ENCODE measurements around the gene TMEM39B. TPM values are rescaled to one million over a fixed set of nuclear protein-coding genes. Genes with fewer than 3 reads are reported as not detected.

TMEM39B gene
- total and polyA plus RNA-seq, 2 of the 4 experiments (the other 2 are of a cell fraction): 6.5 to 28.7 TPM

DNA sequence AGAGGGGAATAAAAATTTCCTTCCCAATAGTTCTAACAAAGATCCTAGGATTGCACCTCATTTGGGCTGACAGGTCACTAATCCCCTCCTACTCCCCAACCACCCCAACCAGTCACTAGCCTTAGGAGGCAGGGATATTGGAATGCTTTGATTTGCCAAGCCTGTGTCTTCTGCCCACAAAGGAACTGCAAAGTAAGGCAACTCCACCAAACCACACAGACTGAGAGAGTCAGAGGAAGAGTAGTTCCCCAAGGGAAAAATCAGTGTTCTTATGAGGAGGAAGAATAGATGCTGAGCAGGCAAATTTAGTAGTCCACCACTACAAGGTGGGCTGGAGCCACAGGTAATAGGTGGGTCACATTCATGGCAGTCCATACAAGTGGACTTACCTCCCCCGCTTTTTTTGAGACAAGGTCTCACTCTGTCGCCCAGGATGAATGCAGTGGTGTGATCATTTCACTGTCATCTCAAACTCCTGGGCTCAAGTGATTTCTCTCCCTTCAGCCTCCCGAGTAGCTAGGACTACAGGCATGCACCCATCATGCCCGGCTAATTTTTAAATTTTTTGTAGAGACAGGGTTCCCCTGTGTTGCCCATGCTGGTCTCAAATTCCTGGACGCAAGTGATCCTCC lies 3.7 kb upstream of the TMEM39B start:
- H2AFZ ChIP-seq (replicated peaks; ENCODE audit: low read length, poor library complexity): no peak overlapping the region
- no peaks in the 10 kb centered on the region for H3K9me3 ChIP-seq (ENCODE audit: control insufficient read depth, insufficient read depth, low read length)
- peak overlapping the region; percentile 33; the same call in 1 of the 2 replicates for H3K4ac ChIP-seq (ENCODE audit: low read depth, low read length)
- peaks cover 7 to 34% of the 10 kb centered on the region in 2 experiments; a peak in 3 of 4 replicates for H3K79me1 ChIP-seq (ENCODE audit: low read depth in 1 of 2, low read length in 2 of 2)
- peak overlapping the region; percentile 4; the same call in 1 of the 2 replicates for H4K91ac ChIP-seq (ENCODE audit: insufficient read depth, low read depth, low read length)
- H3K36me3 ChIP-seq (ENCODE audit: control insufficient read depth, insufficient read depth, low read length): peaks cover under 1% of the 10 kb centered on the region
- no peak overlapping the region for H3K4me2 ChIP-seq (ENCODE audit: low read depth, low read length)
- H3K14ac ChIP-seq (replicated peaks; ENCODE audit: low read depth, low read length): peak overlapping the region; percentile 67; the same call in 1 of the 2 replicates
- H2BK15ac ChIP-seq (ENCODE audit: low read depth, low read length): peak overlapping the region; percentile 3; the same call in 1 of the 3 replicates
- dilution Hi-C loops (cut with HindIII; ENCODE audit: low sequenced_read_pairs, unreplicated experiment) (no loop called here), intact Hi-C loops (cut with micrococcal nuclease) (loop anchor here (10.0 kb wide), 1 partner anchor 274 kb away; no protein-coding TSS in a partner anchor), in situ Hi-C loops (cut with MboI; ENCODE audit: low sequenced_read_pairs) (no loop called here)
- peaks cover 9% of the 10 kb centered on the region for H3K4me1 ChIP-seq (ENCODE audit: control insufficient read depth, insufficient read depth, low read length)
- ChIA-PET POLR2A (ENCODE audit: unreplicated experiment) (no interaction called here), CTCF (interaction anchor here (0.7 kb wide), 1 partner anchor 52 kb away, joined by 6 read pairs; no protein-coding TSS in a partner anchor)
- 92% methylated on average over 2 of the region's 5 CpGs; no CpG with 5 or more reads in 1 of the 2 experiments for WGBS, 2 experiments (ENCODE audit: extremely low coverage in 2 of 2, insufficient read length in 1 of 2)
- 0 out of 2 replicates have a peak overlapping the region, but pooled peaks have one; percentile 9 for H2BK20ac ChIP-seq (ENCODE audit: low read depth, low read length)
- H3K56ac ChIP-seq (ENCODE audit: extremely low read depth, insufficient read depth, low read length): no peak overlapping the region
- no peak overlapping the region for H3K18ac ChIP-seq (ENCODE audit: low read depth, low read length)
- no TSS peak for BruUV-seq (replicated peaks)
- H2AK9ac ChIP-seq (replicated peaks; ENCODE audit: low read depth, low read length, poor library complexity): peak overlapping the region; percentile 59
- no peak overlapping the region for H3K27ac ChIP-seq (ENCODE audit: insufficient read depth, low read length)
- no peak overlapping the region for H3K23ac ChIP-seq (ENCODE audit: low read depth, low read length)
- ATAC-seq (ENCODE audit: low read depth) (no peak), DNase-seq (peak; percentile 62)
- no peak overlapping the region for H3K4me3 ChIP-seq (ENCODE audit: insufficient read depth, low read depth, low read length)
- H4K5ac ChIP-seq (ENCODE audit: low read depth, low read length): no peak overlapping the region
- H3K9me1 ChIP-seq (ENCODE audit: insufficient read depth, low read length): peaks cover 11% of the 10 kb centered on the region
- H4K20me1 ChIP-seq (ENCODE audit: insufficient read depth, low read length): peaks cover 11% of the 10 kb centered on the region
- TF ChIP-seq SMC3 (IDR thresholded peaks at IDR 0.05; ENCODE audit: low read depth, low read length) (no peak), MAZ (IDR thresholded peaks at IDR 0.05; ENCODE audit: borderline replicate concordance, low read depth, low read length) (no peak), MAFK (IDR thresholded peaks at IDR 0.05; ENCODE audit: low read depth, low read length) (peak; percentile 89), MXI1 (IDR thresholded peaks at IDR 0.05; ENCODE audit: borderline replicate concordance, low read depth, low read length) (no peak), FOS (IDR thresholded peaks at IDR 0.05; ENCODE audit: low read depth, low read length) (no peak)
- 0 out of 2 replicates have a peak overlapping the region, but pooled peaks have one; percentile 3 for H2AK5ac ChIP-seq (ENCODE audit: low read depth, low read length)
- H3K9ac ChIP-seq (ENCODE audit: low read depth, low read length): no peak overlapping the region
- H3K27me3 ChIP-seq (ENCODE audit: control insufficient read depth, insufficient read depth, low read length): no peaks in the 10 kb centered on the region
- no peak overlapping the region for H2BK120ac ChIP-seq (ENCODE audit: low read depth, low read length)
- H2BK5ac ChIP-seq (ENCODE audit: low read depth, low read length, poor library complexity, severe bottlenecking): peak overlapping the region; percentile 5
- peak overlapping the region in 1 of 2 experiments; percentile 27; a peak in 1 of 4 replicates for H4K8ac ChIP-seq (ENCODE audit: low read depth in 2 of 2, low read length in 2 of 2)

Measured in IMR-90 (cell line).